ENCODE results near the gene COX7B2.

DNA sequence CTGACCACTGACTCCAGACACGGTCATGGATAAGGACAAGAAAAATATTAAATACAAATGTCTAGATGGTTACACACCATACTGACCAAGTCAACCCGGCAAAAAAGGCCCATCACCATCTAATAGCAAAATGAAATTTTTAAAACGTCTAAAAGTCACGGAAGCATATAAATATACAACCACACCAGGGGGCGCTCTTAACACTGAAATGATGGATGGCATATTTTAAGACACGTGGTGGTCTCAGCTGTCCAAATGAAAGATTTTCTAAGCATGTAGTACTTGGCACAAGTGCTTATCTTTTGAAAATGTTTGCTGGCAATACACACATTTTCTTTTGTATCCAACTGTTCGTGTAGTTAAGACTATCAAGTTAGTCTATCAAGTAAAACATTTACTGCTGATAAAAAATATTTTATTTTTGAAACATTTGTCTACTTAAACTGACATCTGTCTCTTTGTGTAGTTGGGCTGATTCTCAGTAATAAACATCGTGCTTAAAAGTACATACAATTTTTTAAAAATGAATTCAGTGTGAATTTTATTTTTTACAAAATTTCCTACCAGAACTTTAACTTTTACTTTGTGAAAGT is 64.6 kb downstream of the COX7B2 start:
- no peak for TF ChIP-seq POLR2AphosphoS5 (IDR thresholded peaks at IDR 0.05)
- TF ChIP-seq, protein P1, sequence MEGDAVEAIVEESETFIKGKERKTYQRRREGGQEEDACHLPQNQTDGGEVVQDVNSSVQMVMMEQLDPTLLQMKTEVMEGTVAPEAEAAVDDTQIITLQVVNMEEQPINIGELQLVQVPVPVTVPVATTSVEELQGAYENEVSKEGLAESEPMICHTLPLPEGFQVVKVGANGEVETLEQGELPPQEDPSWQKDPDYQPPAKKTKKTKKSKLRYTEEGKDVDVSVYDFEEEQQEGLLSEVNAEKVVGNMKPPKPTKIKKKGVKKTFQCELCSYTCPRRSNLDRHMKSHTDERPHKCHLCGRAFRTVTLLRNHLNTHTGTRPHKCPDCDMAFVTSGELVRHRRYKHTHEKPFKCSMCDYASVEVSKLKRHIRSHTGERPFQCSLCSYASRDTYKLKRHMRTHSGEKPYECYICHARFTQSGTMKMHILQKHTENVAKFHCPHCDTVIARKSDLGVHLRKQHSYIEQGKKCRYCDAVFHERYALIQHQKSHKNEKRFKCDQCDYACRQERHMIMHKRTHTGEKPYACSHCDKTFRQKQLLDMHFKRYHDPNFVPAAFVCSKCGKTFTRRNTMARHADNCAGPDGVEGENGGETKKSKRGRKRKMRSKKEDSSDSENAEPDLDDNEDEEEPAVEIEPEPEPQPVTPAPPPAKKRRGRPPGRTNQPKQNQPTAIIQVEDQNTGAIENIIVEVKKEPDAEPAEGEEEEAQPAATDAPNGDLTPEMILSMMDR (IDR thresholded peaks at IDR 0.05) = peak in 2 of 3 donors; percentile 31 to 38
- no peak for TF ChIP-seq POLR2A (IDR thresholded peaks at IDR 0.05)

Data from breast epithelium (tissue), 3 donors.